NCI-H2227 treated with DMSO at 0.1 percent for 48 hours (cell line): ENCODE results near the gene TRIM37.
"Not testable (repeated sequence)": the region's sequence is repeated elsewhere in the genome, so short reads cannot be mapped to it uniquely, and the experiment has no call there.

Experiments used
- DNase-seq: peaks from one replicate; lab custom pipeline; 2025; lab: John Stamatoyannopoulos, UW

The TRIM37 gene

GRCh38 chr17:58991718-58992331, 114.9 kb downstream of the TRIM37 start:
- DNase-seq: no peak

GRCh38 chr17:58989629-58990028, 117.1 kb downstream of the TRIM37 start:
- DNase-seq: no peak

- no peak for DNase-seq
These were observed 120.7 kb downstream of the TRIM37 start for GRCh38 chr17:58985971-58986370.

GRCh38 chr17:58985367-58985766, 121.3 kb downstream of the TRIM37 start:
- DNase-seq: no peak

GRCh38 chr17:58982626-58983025, 124.1 kb downstream of the TRIM37 start:
- DNase-seq: no peak

GRCh38 chr17:58980706-58981481, 125.8 kb downstream of the TRIM37 start:
- no peak for DNase-seq

- DNase-seq: no peak
These were observed 130.1 kb downstream of the TRIM37 start for GRCh38 chr17:58976541-58976940.

- no peak for DNase-seq
These were observed 132.3 kb downstream of the TRIM37 start for GRCh38 chr17:58974354-58974753.

GRCh38 chr17:58970609-58971450, 135.8 kb downstream of the TRIM37 start:
- DNase-seq: no peak

- DNase-seq: no peak
These were observed 137.1 kb downstream of the TRIM37 start for GRCh38 chr17:58969612-58970011.

GRCh38 chr17:58969156-58969555, 137.5 kb downstream of the TRIM37 start:
- peak; percentile 87 for DNase-seq

- DNase-seq: peak; percentile 80
These were observed 138.1 kb downstream of the TRIM37 start for GRCh38 chr17:58968426-58969061.

- DNase-seq: no peak
These were observed 140.5 kb downstream of the TRIM37 start for GRCh38 chr17:58966208-58966607.

GRCh38 chr17:58965221-58965620, 141.5 kb downstream of the TRIM37 start:
- no peak for DNase-seq

- DNase-seq: no peak
These were observed 146.6 kb downstream of the TRIM37 start for GRCh38 chr17:58960068-58960467.

- DNase-seq: not testable (repeated sequence)
These were observed 149.0 kb downstream of the TRIM37 start for GRCh38 chr17:58957725-58958073.

GRCh38 chr17:58956997-58957724, 149.5 kb downstream of the TRIM37 start:
- no peak for DNase-seq

GRCh38 chr17:58954358-58954757, 152.3 kb downstream of the TRIM37 start:
- DNase-seq: not testable (repeated sequence)

GRCh38 chr17:58947824-58948223, 158.9 kb downstream of the TRIM37 start:
- no peak for DNase-seq

GRCh38 chr17:58947411-58947810, 159.3 kb downstream of the TRIM37 start:
- no peak for DNase-seq

- DNase-seq: no peak
These were observed 162.5 kb downstream of the TRIM37 start for GRCh38 chr17:58944166-58944565.

- DNase-seq: no peak
These were observed 170.4 kb downstream of the TRIM37 start for GRCh38 chr17:58936295-58936694.
